HFF-Myc (cell line): ENCODE results near the gene METTL16.
"Not testable (repeated sequence)": the region's sequence is repeated elsewhere in the genome, so short reads cannot be mapped to it uniquely, and the experiment has no call there.

Experiments
- DNase-seq: peaks from one replicate; pipeline ENCODE4 v3.0.0-alpha.2; 2011; ENCODE audit warnings: low read depth; ENCODE audit errors: extremely low read depth
- H3K4me3 ChIP-seq: replicated peaks from 2 replicates; pipeline ENCODE4 v1.5.1; 2011; ENCODE audit warnings: low read depth, mild to moderate bottlenecking, control low read depth, low read length
- CTCF ChIP-seq: IDR thresholded peaks from 2 replicates; pipeline ENCODE4 v1.5.1; 2012; ENCODE audit warnings: mild to moderate bottlenecking, low read depth, low read length, control low read depth; ENCODE audit errors: missing control alignments

The METTL16 gene

GRCh38 chr17:2547176-2547575 lies 35.5 kb upstream of the METTL16 start:
- TF ChIP-seq CTCF: no peak
- no peak for DNase-seq
- no peak overlapping the region for H3K4me3 ChIP-seq

GRCh38 chr17:2545393-2545792 lies 33.7 kb upstream of the METTL16 start:
- no peak for DNase-seq
- no peak for TF ChIP-seq CTCF
- H3K4me3 ChIP-seq: no peak overlapping the region

GRCh38 chr17:2542456-2542855 lies 30.8 kb upstream of the METTL16 start:
- no peak for TF ChIP-seq CTCF

GRCh38 chr17:2542056-2542455 lies 30.4 kb upstream of the METTL16 start:
- H3K4me3 ChIP-seq: no peak overlapping the region
- TF ChIP-seq CTCF: no peak
- DNase-seq: no peak

More at GRCh38 chr17:2542456-2542855, 30.8 kb upstream of the METTL16 start:
- DNase-seq: no peak
- H3K4me3 ChIP-seq: no peak overlapping the region

GRCh38 chr17:2537579-2537978 lies 25.9 kb upstream of the METTL16 start:
- H3K4me3 ChIP-seq, DNase-seq: not testable (repeated sequence)

- no peak for DNase-seq
- no peak for TF ChIP-seq CTCF
- no peak overlapping the region for H3K4me3 ChIP-seq
Observed at GRCh38 chr17:2532146-2532720, 20.5 kb upstream of the METTL16 start.

GRCh38 chr17:2531243-2531954 lies 19.7 kb upstream of the METTL16 start:
- DNase-seq, H3K4me3 ChIP-seq: not testable (repeated sequence)

GRCh38 chr17:2521775-2522410 lies 10.2 kb upstream of the METTL16 start:
- H3K4me3 ChIP-seq, DNase-seq: not testable (repeated sequence)
